CD14-positive monocyte (primary cell): ENCODE results near the gene NVL. TPM values are rescaled to one million over a fixed set of nuclear protein-coding genes. Genes with fewer than 3 reads are reported as not detected.

Experiments
- DNase-seq, 3 donors: peaks; one replicate each; pipeline ENCODE4 v3.0.0-alpha.2; 2011 to 2022
- H2AFZ ChIP-seq: 2 replicates; pipeline ENCODE4 v1.6.0; 2012; ENCODE audit warnings: mild to moderate bottlenecking, low read depth, low read length, inconsistent platforms; ENCODE audit not compliant: insufficient read depth, poor library complexity, severe bottlenecking
- H3K27ac ChIP-seq, 2 donors: 1 replicate in 1 of 2; 2 replicates in 1 of 2; pipeline ENCODE4 v1.5.1; 2012 to 2013; ENCODE audit warnings: low read length in 2 of 2, control low read depth in 1 of 2, inconsistent platforms in 1 of 2, low read depth in 1 of 2, mild to moderate bottlenecking in 1 of 2
- H3K27me3 ChIP-seq, 2 donors: one replicate each; pipeline versions ENCODE4 v1.6.0 to v1.6.1; 2011 to 2013; ENCODE audit warnings: low read length in 2 of 2; ENCODE audit not compliant: control insufficient read depth in 2 of 2, insufficient read depth in 2 of 2
- H3K36me3 ChIP-seq, 2 donors: replicated peaks in 1 of 2; 1 replicate in 1 of 2; 2 replicates in 1 of 2; pipeline versions ENCODE4 v1.5.1 to v1.6.1; 2012 to 2013; ENCODE audit warnings: low read length in 2 of 2, control low read depth in 1 of 2, inconsistent platforms in 1 of 2, mild to moderate bottlenecking in 1 of 2; ENCODE audit not compliant: insufficient read depth in 2 of 2, control insufficient read depth in 1 of 2
- H3K4me1 ChIP-seq, 2 donors: 1 replicate in 1 of 2; 2 replicates in 1 of 2; pipeline versions ENCODE4 v1.5.1 to v1.6.1; 2012 to 2013; ENCODE audit warnings: low read length in 2 of 2, control low read depth in 1 of 2, inconsistent platforms in 1 of 2, mild to moderate bottlenecking in 1 of 2, moderate library complexity in 1 of 2; ENCODE audit not compliant: insufficient read depth in 2 of 2, control insufficient read depth in 1 of 2
- H3K4me2 ChIP-seq: replicated peaks from 2 replicates; pipeline ENCODE3; 2012; ENCODE audit warnings: low read length, moderate library complexity, mild to moderate bottlenecking; ENCODE audit not compliant: poor library complexity, severe bottlenecking; ENCODE audit errors: extremely low read depth
- H3K4me3 ChIP-seq, 3 experiments: fragments of 200-600 bp in 1 of 3; sonication (generic) in 1 of 3; replicated peaks in 1 of 3; 1 replicate in 2 of 3; 2 replicates in 1 of 3; pipeline ENCODE4 v1.5.1; 2011 to 2013; ENCODE audit warnings: low read length in 3 of 3, mild to moderate bottlenecking in 3 of 3, control low read depth in 2 of 3, low read depth in 2 of 3, inconsistent platforms in 1 of 3, moderate library complexity in 1 of 3
- H3K79me2 ChIP-seq: 2 replicates; pipeline ENCODE4 v1.6.0; 2012; ENCODE audit warnings: mild to moderate bottlenecking, control low read depth, inconsistent platforms, low read length, moderate library complexity; ENCODE audit not compliant: insufficient read depth
- H3K9ac ChIP-seq: 2 replicates; pipeline ENCODE4 v1.6.0; 2017; ENCODE audit warnings: low read length, mild to moderate bottlenecking; ENCODE audit not compliant: insufficient read depth, poor library complexity, severe bottlenecking
- H3K9me3 ChIP-seq, 2 donors: replicated peaks in 1 of 2; 1 replicate in 1 of 2; 2 replicates in 1 of 2; pipeline versions ENCODE4 v1.5.1 to v1.6.1; 2012 to 2013; ENCODE audit warnings: low read length in 2 of 2, control low read depth in 1 of 2; ENCODE audit not compliant: control insufficient read depth in 1 of 2, insufficient read depth in 1 of 2
- H4K20me1 ChIP-seq: 2 replicates; pipeline ENCODE4 v1.6.0; 2012; ENCODE audit warnings: mild to moderate bottlenecking, low read length, control low read depth, moderate library complexity; ENCODE audit not compliant: insufficient read depth
- H3K27ac Mint-ChIP-seq, 7 donors: one replicate each; pipeline ENCODE4 v1.8.0; 2020; ENCODE audit warnings: mild to moderate bottlenecking in 7 of 7, mixed read lengths in 7 of 7, moderate library complexity in 6 of 7, inconsistent platforms in 2 of 7
- H3K27me3 Mint-ChIP-seq, 3 donors: one replicate each; pipeline ENCODE4 v1.8.0; 2021 to 2022; ENCODE audit warnings: low read depth in 3 of 3, mild to moderate bottlenecking in 3 of 3, mixed read lengths in 3 of 3, moderate library complexity in 3 of 3, inconsistent platforms in 1 of 3
- H3K36me3 Mint-ChIP-seq, 2 donors: one replicate each; pipeline ENCODE4 v1.8.0; 2020; ENCODE audit warnings: mixed read lengths in 2 of 2, inconsistent platforms in 1 of 2, mild to moderate bottlenecking in 1 of 2
- H3K4me1 Mint-ChIP-seq: one replicate; pipeline ENCODE4 v1.8.0; 2020; ENCODE audit warnings: mild to moderate bottlenecking, mixed read lengths
- H3K4me3 Mint-ChIP-seq, 2 donors: one replicate each; pipeline ENCODE4 v1.8.0; 2020; ENCODE audit warnings: mild to moderate bottlenecking in 2 of 2, mixed read lengths in 2 of 2, moderate library complexity in 1 of 2
- H3K9me3 Mint-ChIP-seq, 7 donors: one replicate each; pipeline ENCODE4 v1.8.0; 2020 to 2022; ENCODE audit warnings: mixed read lengths in 7 of 7, mild to moderate bottlenecking in 6 of 7, moderate library complexity in 6 of 7, inconsistent platforms in 2 of 7
- CTCF ChIP-seq: fragments of 200-600 bp; IDR thresholded peaks from one replicate; pipeline ENCODE4 v1.8.0; 2022; ENCODE audit warnings: antibody characterized with exemption, mild to moderate bottlenecking
- WGBS: methylation state at CpG from one replicate; pipeline ENCODE4 v1.1.5; 2013; ENCODE audit warnings: missing lambda C conversion rate; ENCODE audit not compliant: insufficient coverage; 5-methylcytosine and 5-hydroxymethylcytosine counted together
- intact Hi-C, 2 donors: fragments of 100-400 bp; cut with micrococcal nuclease; formaldehyde crosslinking; loops; one replicate each; pipeline versions ENCODE4 v1.15.0 to v1.15.1; 2023
- polyA plus RNA-seq, 3 donors: library from polyadenylated mRNA; depleted of rRNA in 1 of 3; unstranded in 2 of 3; stranded (reverse) in 1 of 3; fragments of 300-500 nt in 2 of 3; fragments of >200 nt in 1 of 3; fragmentation: Illumina TruSeq in 2 of 3; gene quantifications; 1 replicate in 2 of 3; 2 replicates in 1 of 3; pipeline ENCODE4 v1.2.3, GENCODE V29; 2012 to 2021

Gene NVL
- polyA plus RNA-seq, 3 donors = 8.4 to 12.6 (median 9.6) TPM

GRCh38 chr1:224333939-224334786 lies 4.2 kb upstream of the NVL start:
- H3K4me3 ChIP-seq = no peak overlapping the region
- H3K27me3 ChIP-seq = no peaks in the 10 kb centered on the region
- no peak overlapping the region for H2AFZ ChIP-seq
- 0% methylated on average over 2 of the region's 5 CpGs for WGBS
- H3K4me1 ChIP-seq = peaks cover 11 to 17% of the 10 kb centered on the region in 2 donors
- DNase-seq = peak in 2 of 3 donors; percentile 22 to 55
- H3K79me2 ChIP-seq = peaks cover 8% of the 10 kb centered on the region
- H3K9me3 ChIP-seq = peaks cover 5 to 9% of the 10 kb centered on the region in 2 donors
- no peaks in the 10 kb centered on the region for H3K36me3 Mint-ChIP-seq
- no peak overlapping the region for H3K4me2 ChIP-seq
- H3K4me1 Mint-ChIP-seq = peaks cover 23% of the 10 kb centered on the region
- intact Hi-C loops = loop anchor here (5.0 kb wide), 1 partner anchor 222 kb away; the partner anchor contains the start of gene FBXO28 (in 2 of the 2)
- peak overlapping the region in 3 of 7 donors; percentile 2 to 78 (median 45) for H3K27ac Mint-ChIP-seq
- H3K9ac ChIP-seq = no peak overlapping the region
- H3K27me3 Mint-ChIP-seq = peaks cover 0 to 3% (median 2%) of the 10 kb centered on the region in 3 donors
- H3K9me3 Mint-ChIP-seq = peaks cover 7 to 13% (median 11%) of the 10 kb centered on the region in 7 donors
- H4K20me1 ChIP-seq = no peaks in the 10 kb centered on the region
- H3K27ac ChIP-seq = peak overlapping the region in 1 of 2 donors; percentile 25
- no peak overlapping the region for H3K4me3 Mint-ChIP-seq
- H3K36me3 ChIP-seq = no peaks in the 10 kb centered on the region
- no peak for TF ChIP-seq CTCF

DNA sequence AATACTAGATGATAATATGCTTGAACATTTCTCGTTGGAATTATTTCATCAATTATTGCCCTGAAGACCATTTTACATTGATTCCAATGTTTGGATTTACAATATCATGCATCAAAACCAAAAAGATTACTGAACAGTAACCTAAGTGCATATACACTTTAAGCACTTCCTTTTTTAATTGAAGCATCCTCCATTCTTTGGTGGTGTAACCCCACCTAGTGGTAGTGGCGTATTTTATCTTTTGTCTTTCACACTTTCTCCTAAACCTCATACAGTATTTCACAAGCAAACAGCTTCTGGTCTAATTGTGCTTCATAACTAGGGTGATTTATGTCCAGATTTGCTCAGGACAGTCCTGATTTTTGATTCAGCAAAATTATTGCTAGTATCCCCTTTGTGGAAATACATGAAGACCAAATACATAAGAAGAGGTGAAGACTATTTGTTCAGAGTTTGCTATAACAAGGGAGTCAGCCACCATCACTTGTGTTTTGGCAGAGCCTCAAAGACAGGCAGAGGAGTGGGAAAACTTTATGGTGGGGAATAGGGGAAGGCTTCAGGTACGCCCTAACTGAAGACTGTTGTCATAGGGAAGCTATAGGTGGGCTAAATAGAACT lies 3.4 kb upstream of the NVL start:
- Histone ChIP-seq H4K20me1 (no peaks in the 10 kb centered on the region), H3K9me3 (peaks cover 2 to 4% of the 10 kb centered on the region in 2 donors), H3K4me3 (no peak overlapping the region), H3K27ac (no peak overlapping the region), H3K79me2 (peaks cover 15% of the 10 kb centered on the region), H3K4me2 (no peak overlapping the region), H2AFZ (peak overlapping the region; percentile 3), H3K36me3 (no peaks in the 10 kb centered on the region), H3K9ac (no peak overlapping the region), H3K27me3 (no peaks in the 10 kb centered on the region), H3K4me1 (peaks cover 16 to 24% of the 10 kb centered on the region in 2 donors)
- 44% methylated on average over 1 of the region's 3 CpGs for WGBS
- intact Hi-C loops = loop anchor here (5.0 kb wide), 1 partner anchor 221 kb away; the partner anchor contains the start of gene FBXO28 (in 2 of the 2)
- peak; percentile 61 to 69 (median 68) for DNase-seq
- peaks cover 30% of the 10 kb centered on the region for H3K4me1 Mint-ChIP-seq
- peak overlapping the region in 2 of 7 donors; percentile 58 to 73 for H3K27ac Mint-ChIP-seq
- peak; percentile 86 for TF ChIP-seq CTCF
- H3K36me3 Mint-ChIP-seq = no peaks in the 10 kb centered on the region
- peaks cover 2 to 5% (median 4%) of the 10 kb centered on the region in 7 donors for H3K9me3 Mint-ChIP-seq
- peaks cover 0 to 2% (median 0%) of the 10 kb centered on the region in 3 donors for H3K27me3 Mint-ChIP-seq
- H3K4me3 Mint-ChIP-seq = no peak overlapping the region
